Measurements from ENCODE around the gene LGALSL. TPM values are rescaled to one million over a fixed set of nuclear protein-coding genes. Genes with fewer than 3 reads are reported as not detected.

The LGALSL gene
- total RNA-seq, 4 donors from 2014 or later: 3.8 to 19.6 (median 6.5) TPM

DNA sequence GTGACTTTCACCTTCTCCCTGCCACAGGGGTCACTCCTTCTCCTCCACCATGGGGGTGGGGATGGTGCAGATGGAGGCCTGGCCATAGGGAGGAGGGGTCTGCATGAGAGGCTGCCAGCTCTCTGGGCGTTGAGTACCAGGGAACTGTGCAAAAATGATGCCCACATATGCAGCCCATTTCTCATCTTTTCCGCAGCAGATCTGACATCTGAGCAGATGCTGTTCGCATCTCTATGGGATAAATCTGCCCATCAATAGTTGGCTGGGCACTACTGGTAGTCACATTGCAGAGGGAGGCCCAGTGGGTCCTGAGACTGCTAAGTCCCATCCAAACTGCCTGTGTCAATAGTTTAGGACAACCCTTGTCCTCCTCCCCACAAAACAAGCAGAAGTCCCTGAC lies 45.9 kb upstream of the LGALSL start:
- Histone ChIP-seq H3K4me3 (no peak overlapping the region), H3K9me3 (no peaks in the 10 kb centered on the region), H3K27ac (no peak overlapping the region), H3K36me3 (no peaks in the 10 kb centered on the region), H3K27me3 (no peaks in the 10 kb centered on the region), H3K4me1 (peaks cover 29 to 34% of the 10 kb centered on the region in 2 donors)
- no peak for DNase-seq
- in situ Hi-C loops (cut with MboI; ENCODE audit: low sequenced_read_pairs in 4 of 4) (no loop called here), intact Hi-C loops (cut with DNase I; ENCODE audit: low total_unique reads) (no loop called here)
- ATAC-seq: no peak
- TF ChIP-seq, protein P1, sequence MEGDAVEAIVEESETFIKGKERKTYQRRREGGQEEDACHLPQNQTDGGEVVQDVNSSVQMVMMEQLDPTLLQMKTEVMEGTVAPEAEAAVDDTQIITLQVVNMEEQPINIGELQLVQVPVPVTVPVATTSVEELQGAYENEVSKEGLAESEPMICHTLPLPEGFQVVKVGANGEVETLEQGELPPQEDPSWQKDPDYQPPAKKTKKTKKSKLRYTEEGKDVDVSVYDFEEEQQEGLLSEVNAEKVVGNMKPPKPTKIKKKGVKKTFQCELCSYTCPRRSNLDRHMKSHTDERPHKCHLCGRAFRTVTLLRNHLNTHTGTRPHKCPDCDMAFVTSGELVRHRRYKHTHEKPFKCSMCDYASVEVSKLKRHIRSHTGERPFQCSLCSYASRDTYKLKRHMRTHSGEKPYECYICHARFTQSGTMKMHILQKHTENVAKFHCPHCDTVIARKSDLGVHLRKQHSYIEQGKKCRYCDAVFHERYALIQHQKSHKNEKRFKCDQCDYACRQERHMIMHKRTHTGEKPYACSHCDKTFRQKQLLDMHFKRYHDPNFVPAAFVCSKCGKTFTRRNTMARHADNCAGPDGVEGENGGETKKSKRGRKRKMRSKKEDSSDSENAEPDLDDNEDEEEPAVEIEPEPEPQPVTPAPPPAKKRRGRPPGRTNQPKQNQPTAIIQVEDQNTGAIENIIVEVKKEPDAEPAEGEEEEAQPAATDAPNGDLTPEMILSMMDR (IDR thresholded peaks at IDR 0.05 in 4 of 5, conservative IDR thresholded peaks at IDR 0.05 in 1 of 5): no peak
- no peak for TF ChIP-seq POLR2A (IDR thresholded peaks at IDR 0.05)

DNA sequence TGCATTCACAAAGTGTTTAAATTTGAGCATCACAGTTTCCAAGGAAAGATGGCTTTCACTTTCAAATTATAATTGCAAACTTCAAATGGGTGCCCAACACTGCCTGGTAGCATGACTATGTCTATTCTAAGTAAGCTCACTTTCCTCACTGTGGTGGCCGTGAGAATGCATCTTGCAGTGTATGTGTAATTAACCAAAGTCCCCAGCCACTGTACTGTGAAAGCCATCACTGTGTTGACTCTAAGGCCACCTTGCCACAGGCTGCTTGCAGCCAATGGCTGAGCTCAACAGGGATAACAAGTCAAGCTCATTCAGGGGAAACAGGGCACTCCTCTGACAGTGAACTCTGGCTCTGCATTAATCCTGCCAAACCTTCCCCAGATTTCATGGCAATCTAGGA lies 43.3 kb upstream of the LGALSL start:
- Histone ChIP-seq H3K4me3 (no peak overlapping the region), H3K36me3 (no peaks in the 10 kb centered on the region), H3K4me1 (peaks cover 3 to 8% of the 10 kb centered on the region in 2 donors), H3K27ac (no peak overlapping the region), H3K9me3 (no peaks in the 10 kb centered on the region), H3K27me3 (no peaks in the 10 kb centered on the region)
- ATAC-seq (no peak), DNase-seq (no peak)
- intact Hi-C loops (cut with DNase I; ENCODE audit: low total_unique reads) (no loop called here), in situ Hi-C loops (cut with MboI; ENCODE audit: low sequenced_read_pairs in 4 of 4) (no loop called here)
- TF ChIP-seq, protein P1 (IDR thresholded peaks at IDR 0.05 in 4 of 5, conservative IDR thresholded peaks at IDR 0.05 in 1 of 5): no peak

DNA sequence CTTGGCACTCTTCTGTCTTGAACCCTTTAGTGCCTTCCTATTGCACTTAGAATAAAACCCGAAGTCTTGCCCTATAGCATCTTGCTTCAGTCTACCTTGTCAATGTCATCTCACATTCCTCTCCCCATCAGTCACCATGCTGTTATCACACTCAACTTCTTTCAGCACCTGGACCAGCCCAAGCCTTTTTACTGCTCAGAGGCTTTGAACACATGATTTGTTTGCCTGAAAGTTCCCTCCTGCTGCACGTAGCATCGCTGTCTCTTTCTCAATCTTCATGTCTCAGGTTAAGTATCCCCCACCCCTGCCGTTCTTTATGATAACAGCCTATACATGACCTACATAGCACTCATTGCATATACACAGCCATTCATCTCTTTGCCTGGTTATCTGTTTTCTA lies 41.3 kb upstream of the LGALSL start:
- Histone ChIP-seq H3K36me3 (no peaks in the 10 kb centered on the region), H3K4me3 (no peak overlapping the region), H3K9me3 (no peaks in the 10 kb centered on the region), H3K27me3 (no peaks in the 10 kb centered on the region), H3K4me1 (no peaks in the 10 kb centered on the region), H3K27ac (no peak overlapping the region)
- TF ChIP-seq, protein P1 (IDR thresholded peaks at IDR 0.05 in 4 of 5, conservative IDR thresholded peaks at IDR 0.05 in 1 of 5): no peak
- TF ChIP-seq POLR2A (IDR thresholded peaks at IDR 0.05): no peak
- intact Hi-C loops (cut with DNase I; ENCODE audit: low total_unique reads) (no loop called here), in situ Hi-C loops (cut with MboI; ENCODE audit: low sequenced_read_pairs in 4 of 4) (no loop called here)
- DNase-seq: no peak
- ATAC-seq: no peak

DNA sequence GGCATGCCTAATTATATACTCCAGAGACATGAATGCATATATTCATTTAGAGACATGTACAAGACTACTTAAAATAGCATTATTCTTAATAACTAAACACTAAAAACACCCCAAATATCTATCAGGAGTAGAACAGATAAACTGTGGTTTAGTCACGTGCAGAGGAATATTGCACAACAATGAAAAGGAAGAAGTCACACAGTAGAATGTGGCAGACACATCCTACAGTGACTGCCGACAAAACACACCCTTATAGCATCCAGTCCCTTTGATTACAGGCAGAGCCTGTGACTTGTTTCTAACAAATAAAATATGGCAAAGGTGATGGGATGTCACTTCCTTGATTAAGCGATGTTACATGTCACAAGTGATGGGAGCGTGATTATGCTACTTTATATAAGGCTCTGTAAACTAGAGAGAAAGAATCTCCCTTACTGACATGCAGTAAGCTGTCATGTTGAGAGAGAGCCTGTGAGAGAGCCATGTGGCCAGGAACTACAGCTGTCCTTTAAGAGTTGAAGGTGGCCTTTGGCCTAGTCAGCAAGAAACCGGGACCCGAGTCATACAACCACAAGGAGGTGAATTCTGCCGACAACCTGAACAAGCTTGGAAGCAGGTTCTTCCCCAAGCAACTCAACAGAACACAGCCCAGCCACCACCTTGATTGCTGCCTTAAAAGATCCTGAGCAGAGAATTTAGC lies 39.1 kb upstream of the LGALSL start:
- Histone ChIP-seq H3K4me3 (no peak overlapping the region), H3K36me3 (no peaks in the 10 kb centered on the region), H3K27me3 (no peaks in the 10 kb centered on the region), H3K9me3 (no peaks in the 10 kb centered on the region), H3K4me1 (peaks cover 8% of the 10 kb centered on the region in 2 donors), H3K27ac (no peak overlapping the region)
- DNase-seq (no peak), ATAC-seq (no peak)
- intact Hi-C loops (cut with DNase I; ENCODE audit: low total_unique reads): no loop called here
- in situ Hi-C loops (cut with MboI; ENCODE audit: low sequenced_read_pairs in 4 of 4): no loop called here
- TF ChIP-seq, protein P1 (IDR thresholded peaks at IDR 0.05 in 4 of 5, conservative IDR thresholded peaks at IDR 0.05 in 1 of 5): no peak
- TF ChIP-seq POLR2A (IDR thresholded peaks at IDR 0.05): no peak

DNA sequence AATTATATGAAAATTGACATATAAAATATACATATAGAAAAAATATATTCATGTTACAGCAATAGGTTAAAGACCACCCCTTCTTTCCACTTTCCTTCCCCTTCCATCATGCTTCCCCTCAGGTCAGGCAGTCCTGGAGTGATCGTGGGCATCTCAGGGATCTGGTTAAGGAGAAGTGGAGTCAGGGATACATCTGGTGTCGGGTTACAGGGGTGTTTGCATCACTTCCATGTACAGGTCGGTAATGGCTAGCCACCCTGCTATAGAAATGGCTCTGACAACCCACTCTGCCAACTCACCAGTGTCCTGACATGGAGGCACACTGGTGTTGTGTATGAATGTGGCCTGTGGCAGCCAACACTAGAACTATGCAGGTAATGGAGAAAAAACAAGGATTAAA lies 36.3 kb upstream of the LGALSL start:
- peaks cover 34 to 36% of the 10 kb centered on the region in 2 donors for H3K4me1 ChIP-seq

More for the DNA sequence above, 36.3 kb upstream of the LGALSL start:
- TF ChIP-seq POLR2A (IDR thresholded peaks at IDR 0.05): no peak
- TF ChIP-seq, protein P1 (IDR thresholded peaks at IDR 0.05 in 4 of 5, conservative IDR thresholded peaks at IDR 0.05 in 1 of 5): no peak
- no peak overlapping the region for H3K4me3 ChIP-seq
- H3K9me3 ChIP-seq: no peaks in the 10 kb centered on the region
- ATAC-seq: no peak
- no peak overlapping the region for H3K27ac ChIP-seq
- intact Hi-C loops (cut with DNase I; ENCODE audit: low total_unique reads) (no loop called here), in situ Hi-C loops (cut with MboI; ENCODE audit: low sequenced_read_pairs in 4 of 4) (no loop called here)
- no peaks in the 10 kb centered on the region for H3K36me3 ChIP-seq
- DNase-seq: no peak
- H3K27me3 ChIP-seq: no peaks in the 10 kb centered on the region
